PFSK-1 (cell line): ENCODE results near the gene MCFD2.

Experiments
- POLR2AphosphoS5 ChIP-seq: IDR thresholded peaks from 2 replicates; pipeline ENCODE4 v1.6.1; 2012; ENCODE audit warnings: low read depth, mild to moderate bottlenecking, control low read depth, low read length, moderate library complexity
- SIN3A ChIP-seq: IDR thresholded peaks from 2 replicates; pipeline ENCODE4 v1.6.1; 2012; ENCODE audit warnings: mild to moderate bottlenecking, low read length, moderate library complexity, borderline replicate concordance; ENCODE audit not compliant: insufficient read depth
- TAF1 ChIP-seq: IDR thresholded peaks from 2 replicates; pipeline ENCODE4 v1.6.1; 2012; ENCODE audit warnings: low read length, control low read depth, borderline replicate concordance; ENCODE audit not compliant: insufficient read depth
- TF ChIP-seq, protein P1 (sequence below), 2 experiments: IDR thresholded peaks; 2 replicates each; pipeline versions ENCODE4 v1.6.1 to v1.8.0; 2011 to 2012; ENCODE audit warnings: low read depth in 2 of 2, low read length in 2 of 2, control low read depth in 1 of 2, inconsistent platforms in 1 of 2, mild to moderate bottlenecking in 1 of 2, moderate library complexity in 1 of 2; ENCODE audit not compliant: insufficient read depth in 1 of 2

DNA sequence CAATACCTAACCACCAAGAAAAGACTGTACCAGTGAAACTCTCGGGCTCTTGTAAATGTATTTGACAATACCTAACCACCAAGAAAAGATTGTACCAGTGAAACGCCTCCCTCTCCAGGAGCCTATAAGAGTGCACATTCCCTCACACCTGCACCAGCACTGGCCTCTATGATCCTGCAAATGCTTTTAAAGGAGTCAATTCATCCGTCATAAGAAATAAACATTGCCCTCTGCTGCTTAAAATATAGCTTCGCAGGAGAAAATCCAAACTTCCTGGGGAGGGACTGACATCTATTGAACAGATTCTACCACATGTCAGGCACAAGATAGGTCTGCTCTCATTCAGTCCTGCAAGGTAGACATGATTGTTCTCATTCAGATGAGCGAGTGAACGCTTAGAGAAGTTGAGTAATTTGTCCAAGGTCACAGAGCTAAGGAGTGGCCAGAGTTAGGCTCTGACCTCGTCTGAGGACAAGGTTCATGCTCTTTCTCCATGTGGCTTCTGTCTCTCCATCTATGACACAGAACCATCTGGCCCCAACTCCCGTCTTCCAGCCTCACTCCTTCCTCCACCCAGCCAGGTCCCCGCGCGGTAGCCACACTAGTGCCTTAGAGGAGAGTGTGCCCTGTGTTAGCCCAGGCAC is 38.7 kb downstream of the MCFD2 start:
- TF ChIP-seq, protein P1, sequence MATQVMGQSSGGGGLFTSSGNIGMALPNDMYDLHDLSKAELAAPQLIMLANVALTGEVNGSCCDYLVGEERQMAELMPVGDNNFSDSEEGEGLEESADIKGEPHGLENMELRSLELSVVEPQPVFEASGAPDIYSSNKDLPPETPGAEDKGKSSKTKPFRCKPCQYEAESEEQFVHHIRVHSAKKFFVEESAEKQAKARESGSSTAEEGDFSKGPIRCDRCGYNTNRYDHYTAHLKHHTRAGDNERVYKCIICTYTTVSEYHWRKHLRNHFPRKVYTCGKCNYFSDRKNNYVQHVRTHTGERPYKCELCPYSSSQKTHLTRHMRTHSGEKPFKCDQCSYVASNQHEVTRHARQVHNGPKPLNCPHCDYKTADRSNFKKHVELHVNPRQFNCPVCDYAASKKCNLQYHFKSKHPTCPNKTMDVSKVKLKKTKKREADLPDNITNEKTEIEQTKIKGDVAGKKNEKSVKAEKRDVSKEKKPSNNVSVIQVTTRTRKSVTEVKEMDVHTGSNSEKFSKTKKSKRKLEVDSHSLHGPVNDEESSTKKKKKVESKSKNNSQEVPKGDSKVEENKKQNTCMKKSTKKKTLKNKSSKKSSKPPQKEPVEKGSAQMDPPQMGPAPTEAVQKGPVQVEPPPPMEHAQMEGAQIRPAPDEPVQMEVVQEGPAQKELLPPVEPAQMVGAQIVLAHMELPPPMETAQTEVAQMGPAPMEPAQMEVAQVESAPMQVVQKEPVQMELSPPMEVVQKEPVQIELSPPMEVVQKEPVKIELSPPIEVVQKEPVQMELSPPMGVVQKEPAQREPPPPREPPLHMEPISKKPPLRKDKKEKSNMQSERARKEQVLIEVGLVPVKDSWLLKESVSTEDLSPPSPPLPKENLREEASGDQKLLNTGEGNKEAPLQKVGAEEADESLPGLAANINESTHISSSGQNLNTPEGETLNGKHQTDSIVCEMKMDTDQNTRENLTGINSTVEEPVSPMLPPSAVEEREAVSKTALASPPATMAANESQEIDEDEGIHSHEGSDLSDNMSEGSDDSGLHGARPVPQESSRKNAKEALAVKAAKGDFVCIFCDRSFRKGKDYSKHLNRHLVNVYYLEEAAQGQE (IDR thresholded peaks at IDR 0.05; ENCODE audit: insufficient read depth in 1 of 2, low read depth in 2 of 2, low read length in 2 of 2), result no peak
- no peak for TF ChIP-seq POLR2AphosphoS5
- no peak for TF ChIP-seq SIN3A
- no peak for TF ChIP-seq TAF1
